DND-41 (cell line): Measurements from ENCODE around the gene KRTAP10-12.

Experiments used
- CTCF ChIP-seq: IDR thresholded peaks from 2 replicates; pipeline ENCODE4 v1.5.1; 2012; ENCODE audit warnings: borderline replicate concordance, low read length, moderate library complexity, mild to moderate bottlenecking; ENCODE audit not compliant: poor library complexity, severe bottlenecking; ENCODE audit errors: extremely low read depth
- EZH2 ChIP-seq: IDR thresholded peaks from 3 replicates; pipeline ENCODE4 v1.6.1; 2012; ENCODE audit warnings: borderline replicate concordance, low read depth, mild to moderate bottlenecking, moderate library complexity, low read length, inconsistent platforms; ENCODE audit not compliant: severe bottlenecking

- no peak for TF ChIP-seq CTCF
- no peak for TF ChIP-seq EZH2
Observed at GRCh38 chr21:44734841-44735240, 37.9 kb downstream of the KRTAP10-12 start.
